8988T (cell line): ENCODE data around the gene PIK3R3.
"Not testable (repeated sequence)": the region's sequence is repeated elsewhere in the genome, so short reads cannot be mapped to it uniquely, and the experiment has no call there.

Experiments
- DNase-seq: peaks from one replicate; pipeline ENCODE4 v3.0.0; 2011

PIK3R3 gene

DNA sequence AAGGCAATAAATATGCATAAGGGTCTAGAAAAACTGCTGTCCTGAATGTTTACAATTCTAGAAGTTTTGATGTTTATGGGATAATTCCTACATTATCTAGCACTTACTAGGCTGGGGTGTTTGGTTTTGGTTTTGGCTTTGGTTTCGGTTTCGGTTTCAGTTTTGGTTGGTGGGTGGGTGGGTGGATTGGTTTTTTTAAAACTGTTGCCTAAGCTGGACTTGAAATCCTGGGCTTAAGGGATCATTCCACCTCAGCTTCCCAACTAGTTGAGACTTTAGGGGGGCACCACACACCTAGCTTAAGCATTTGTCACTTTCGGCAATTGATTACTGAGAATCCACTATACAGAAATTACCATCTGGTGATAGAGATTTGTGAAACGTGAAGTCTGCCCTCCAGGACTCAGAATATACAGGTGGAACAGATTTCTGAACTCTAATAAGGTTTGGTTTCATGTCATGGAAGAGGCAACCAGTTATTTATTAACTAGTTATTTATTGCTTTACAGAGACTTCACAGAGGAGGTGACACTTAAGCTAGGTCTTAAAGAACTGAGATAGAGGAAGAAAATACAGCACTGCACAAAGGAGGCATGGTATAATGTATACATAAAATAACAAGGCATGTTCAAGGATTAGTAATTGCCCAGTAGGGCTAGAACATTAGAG lies 69.6 kb downstream of the PIK3R3 start:
- no peak for DNase-seq

DNA sequence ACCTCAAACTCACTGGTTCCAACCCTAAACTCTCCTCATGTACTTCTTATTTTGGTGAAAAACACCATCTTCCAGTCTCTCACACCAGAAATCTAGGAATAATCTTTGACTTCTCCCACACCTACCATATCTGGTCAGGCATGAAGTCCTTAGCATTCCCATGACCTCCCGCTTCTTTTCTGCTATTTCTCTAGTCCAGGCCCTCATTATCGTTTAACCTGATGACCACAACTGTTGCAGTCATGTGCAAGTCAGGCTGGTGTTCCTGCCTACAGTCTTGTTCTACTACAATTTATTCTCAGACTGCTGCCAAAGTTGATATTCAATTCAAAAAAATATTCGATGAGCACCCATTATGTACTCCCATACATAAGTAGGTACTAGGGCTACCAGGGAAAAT lies 71.3 kb downstream of the PIK3R3 start:
- DNase-seq: no peak

DNA sequence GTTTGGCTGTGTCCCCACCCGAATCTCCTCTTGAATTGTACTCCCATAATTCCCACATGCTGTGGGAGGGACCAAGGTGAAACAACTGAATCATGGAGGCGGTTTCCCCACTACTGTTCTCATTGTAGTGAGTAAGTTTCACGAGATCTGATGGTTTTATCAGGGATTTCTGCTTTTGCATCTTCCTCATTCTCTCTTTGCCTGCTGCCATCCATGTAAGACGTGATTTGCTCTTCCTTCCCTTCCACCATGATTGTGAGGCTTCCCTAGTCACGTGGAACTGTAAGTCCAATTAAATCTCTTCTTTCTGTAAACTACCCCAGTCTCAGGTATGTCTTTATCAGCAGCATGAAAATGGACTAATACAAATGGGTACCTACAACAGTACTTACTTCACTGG lies 73.5 kb downstream of the PIK3R3 start:
- DNase-seq: no peak

DNA sequence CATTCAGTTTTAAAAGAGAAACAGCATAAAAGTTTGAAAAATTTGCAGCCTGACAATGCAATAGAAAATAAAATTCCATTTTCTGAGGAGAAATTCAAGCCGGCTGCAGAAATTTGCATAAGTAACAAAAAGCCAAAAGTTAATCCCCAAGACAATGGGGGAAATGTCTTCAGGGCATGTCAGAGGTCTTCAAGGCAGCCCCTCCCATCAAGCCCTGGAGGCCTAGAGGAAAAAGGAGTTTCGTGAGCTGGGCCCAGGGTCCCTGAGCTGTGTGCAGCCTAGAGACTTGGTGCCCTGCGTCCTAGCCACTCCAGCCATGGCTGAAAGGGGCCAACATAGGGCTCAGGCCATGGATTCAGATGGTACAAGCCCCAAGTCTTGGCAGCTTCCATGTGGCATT lies 74.6 kb downstream of the PIK3R3 start:
- no peak for DNase-seq

DNA sequence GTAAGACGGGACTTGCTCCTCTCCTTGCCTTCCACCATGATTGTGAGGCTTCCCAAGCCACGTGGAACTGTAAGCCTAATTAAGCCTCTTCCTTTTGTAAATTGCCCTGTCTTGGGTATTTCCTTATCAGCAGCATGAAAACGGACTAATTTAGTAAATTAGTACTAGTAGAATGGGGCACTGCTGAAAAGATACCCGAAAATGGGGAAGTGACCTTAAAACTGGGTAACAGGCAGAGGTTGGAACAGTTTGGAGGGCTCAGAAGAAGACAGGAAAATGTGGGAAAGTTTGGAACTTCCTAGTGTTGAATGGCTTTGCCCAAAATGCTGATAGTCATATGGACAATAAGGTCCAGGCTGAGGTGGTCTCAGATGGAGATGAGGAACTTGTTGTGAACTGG lies 75.2 kb downstream of the PIK3R3 start:
- not testable (repeated sequence) for DNase-seq

DNA sequence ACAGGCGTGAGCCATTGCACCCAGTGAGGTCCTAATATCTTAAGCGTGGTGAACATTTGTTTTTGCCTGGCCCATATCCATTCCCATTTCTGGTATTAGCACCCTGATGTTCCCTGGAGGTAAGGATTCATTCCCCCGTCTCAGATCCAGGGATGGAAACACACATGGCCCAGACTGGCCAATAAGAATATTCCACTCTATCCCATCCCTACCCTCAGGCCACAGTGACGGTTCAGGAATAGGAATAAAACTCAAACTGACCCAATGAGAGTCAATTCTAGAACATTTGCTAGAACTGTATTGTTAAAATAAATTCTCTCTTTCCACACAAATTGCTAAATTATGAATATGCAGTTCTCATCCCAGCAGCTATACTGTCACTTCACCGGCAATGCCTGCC lies 76.1 kb downstream of the PIK3R3 start:
- no peak for DNase-seq

DNA sequence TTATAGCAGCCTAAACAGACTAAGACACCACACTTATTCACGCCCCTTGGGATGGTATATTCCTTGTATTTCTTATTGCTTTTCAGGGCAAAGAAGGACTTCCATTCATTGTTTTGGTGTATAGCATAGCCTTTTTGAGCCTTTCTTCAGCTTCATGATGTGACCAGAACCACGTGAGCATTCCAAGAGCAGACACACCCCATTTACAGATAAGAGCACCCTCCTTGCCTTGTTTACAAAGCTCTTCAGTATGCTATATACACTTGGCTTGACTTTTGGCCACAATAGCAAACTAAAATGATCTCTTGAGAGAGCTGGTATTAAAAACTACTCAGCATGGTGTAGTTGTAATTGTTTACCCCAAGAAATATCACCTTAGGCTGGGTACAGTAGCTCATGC lies 78.7 kb downstream of the PIK3R3 start:
- no peak for DNase-seq

DNA sequence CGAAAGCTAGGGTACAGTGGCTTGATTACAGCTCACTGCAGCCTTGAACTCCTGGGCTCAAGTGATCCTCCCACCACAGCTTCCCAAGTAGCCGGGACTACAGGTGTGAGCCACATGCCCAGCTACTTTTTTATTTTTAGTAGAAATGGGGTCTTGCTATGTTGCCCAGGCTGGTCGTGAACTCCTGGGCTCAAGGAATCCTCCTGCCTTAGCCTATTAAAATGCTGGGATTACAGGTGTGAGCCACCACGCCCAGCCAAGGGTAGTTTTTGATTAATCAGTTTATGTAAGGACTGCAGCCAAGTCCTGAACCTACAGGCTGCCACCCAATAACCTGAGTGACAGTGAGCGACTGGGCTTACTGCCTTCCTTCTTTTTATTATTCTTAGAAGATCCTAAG lies 88.3 kb downstream of the PIK3R3 start:
- DNase-seq: no peak

DNA sequence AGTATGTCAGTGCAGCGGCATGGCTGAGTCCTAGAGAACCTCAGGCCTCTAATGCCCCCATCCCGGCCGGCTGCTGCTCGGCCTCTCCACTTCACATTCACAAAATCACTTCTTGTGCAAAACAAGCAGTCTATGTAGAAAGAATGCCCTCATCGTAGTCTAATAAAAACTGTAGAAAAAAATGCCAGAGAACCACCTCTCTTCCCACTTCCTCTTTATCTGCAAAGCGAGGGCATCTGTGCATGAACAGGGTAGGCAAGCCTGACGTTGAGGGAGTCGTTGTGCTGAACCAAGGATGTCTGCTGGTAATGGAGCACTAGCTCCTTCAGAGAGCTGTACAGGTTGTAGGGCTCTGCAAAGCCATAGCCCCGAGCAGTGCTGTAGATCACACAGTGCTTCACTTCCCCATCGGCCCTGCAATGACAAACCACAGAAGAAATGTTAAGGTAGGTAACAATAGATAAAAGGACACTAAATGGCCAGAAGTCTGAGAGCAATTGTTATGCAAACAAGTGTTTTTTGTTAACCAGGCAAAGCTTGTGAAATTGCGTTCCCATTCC lies 88.9 kb downstream of the PIK3R3 start:
- DNase-seq: no peak

DNA sequence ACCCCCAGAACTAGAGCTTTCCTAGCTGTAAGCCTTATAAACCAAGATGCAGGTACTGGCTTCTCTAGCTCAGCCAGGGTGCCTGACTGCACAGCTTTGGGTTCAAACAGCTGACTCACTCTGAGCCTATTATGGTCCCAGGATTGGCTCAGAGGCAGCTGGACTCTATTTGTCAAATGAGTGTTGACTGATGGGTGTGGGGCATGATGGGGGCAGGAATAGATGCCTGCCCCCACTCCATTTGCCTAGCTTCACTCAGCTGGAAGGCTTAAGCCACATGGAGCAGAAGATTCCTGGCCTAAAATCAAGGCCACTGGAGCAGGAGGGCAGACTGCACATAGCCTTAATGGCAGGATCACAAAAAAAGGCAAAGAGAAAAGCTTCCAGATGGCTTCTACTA lies 90.5 kb downstream of the PIK3R3 start:
- no peak for DNase-seq

DNA sequence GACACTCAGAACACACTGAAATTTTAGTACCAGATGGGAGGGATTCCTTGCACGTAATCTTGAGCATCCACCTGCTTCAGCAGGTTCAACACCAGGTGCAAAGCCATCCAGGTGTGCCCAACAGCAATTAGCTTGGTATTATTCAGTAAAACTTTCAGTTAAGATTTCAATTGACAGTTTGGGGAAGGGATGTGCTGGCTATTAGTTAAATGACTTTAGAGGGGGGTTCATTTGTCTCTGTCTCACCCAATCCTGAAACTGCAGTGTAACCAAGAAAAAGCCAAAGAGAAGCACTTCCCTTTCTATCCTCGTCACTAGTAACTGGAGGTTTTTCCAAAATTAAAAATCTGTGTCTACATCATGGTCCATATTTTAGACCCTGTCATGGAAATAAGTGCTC lies 90.9 kb downstream of the PIK3R3 start:
- DNase-seq: no peak

DNA sequence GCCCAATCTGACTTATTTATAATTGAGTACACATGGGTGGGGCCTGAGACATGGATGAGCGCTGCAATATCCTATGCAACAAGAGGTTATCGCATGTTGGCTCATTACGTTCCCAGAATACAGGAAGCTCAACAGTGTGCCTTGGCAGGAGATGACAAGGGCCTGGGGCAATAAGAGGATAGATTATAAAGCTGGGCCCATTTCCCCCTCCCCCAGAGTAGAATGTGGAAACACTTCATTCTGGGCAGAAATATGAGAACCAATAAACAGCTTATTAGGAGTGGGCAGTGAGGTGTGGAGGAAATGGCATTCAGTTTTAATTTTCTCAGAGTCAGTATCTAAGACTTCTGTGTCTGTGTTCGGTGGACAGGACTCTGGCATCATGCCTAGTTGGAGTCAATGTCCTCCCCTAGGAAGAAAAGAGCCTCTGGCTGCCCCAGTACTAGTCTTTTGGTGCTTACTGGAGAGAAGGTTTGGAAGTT lies 92.8 kb downstream of the PIK3R3 start:
- DNase-seq: no peak

DNA sequence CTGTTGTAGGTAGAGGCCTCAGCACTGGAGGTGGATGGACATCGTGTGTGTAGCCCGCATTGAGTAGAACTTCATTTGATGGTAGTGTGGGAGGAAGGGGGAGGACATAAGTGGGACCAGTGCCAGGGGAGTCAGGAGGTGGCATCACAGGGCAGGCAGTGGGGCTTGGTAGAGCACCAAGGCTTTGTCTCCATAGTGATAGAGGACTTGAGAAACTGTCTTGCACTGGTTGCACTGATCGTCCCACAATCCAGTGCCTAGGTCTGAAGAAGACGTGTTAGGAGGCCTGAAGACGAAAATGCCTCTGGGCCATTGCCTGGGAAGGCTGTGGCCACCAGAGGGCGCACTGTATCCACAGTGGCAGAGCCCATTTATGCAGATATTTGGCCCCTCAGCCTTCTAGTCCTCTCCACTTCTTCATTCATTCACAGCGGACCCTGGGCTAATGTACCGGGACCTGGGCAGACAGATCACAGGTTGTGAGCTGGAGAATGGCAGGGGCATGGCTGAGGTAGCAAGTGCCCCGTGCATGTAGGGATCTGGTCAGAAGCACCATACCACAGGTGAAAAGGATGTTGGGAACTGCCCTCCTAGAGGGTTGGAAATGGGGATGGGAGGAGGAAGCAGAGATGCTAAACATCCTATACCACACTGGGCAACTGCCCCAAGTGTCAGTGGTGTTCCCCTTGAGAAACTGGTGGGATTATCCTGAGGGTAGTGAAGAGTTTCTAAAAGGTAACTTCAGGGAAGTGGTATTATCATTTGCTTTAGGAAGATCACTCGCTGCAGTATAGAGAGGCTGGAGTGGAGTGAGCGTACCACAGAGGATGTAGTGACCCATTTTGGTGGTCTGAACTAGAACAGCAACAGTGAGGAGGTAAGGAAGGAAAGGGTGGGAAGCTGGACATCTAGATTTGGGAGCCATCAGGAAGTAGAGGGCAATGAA lies 95.3 kb downstream of the PIK3R3 start:
- DNase-seq: peak; percentile 43

DNA sequence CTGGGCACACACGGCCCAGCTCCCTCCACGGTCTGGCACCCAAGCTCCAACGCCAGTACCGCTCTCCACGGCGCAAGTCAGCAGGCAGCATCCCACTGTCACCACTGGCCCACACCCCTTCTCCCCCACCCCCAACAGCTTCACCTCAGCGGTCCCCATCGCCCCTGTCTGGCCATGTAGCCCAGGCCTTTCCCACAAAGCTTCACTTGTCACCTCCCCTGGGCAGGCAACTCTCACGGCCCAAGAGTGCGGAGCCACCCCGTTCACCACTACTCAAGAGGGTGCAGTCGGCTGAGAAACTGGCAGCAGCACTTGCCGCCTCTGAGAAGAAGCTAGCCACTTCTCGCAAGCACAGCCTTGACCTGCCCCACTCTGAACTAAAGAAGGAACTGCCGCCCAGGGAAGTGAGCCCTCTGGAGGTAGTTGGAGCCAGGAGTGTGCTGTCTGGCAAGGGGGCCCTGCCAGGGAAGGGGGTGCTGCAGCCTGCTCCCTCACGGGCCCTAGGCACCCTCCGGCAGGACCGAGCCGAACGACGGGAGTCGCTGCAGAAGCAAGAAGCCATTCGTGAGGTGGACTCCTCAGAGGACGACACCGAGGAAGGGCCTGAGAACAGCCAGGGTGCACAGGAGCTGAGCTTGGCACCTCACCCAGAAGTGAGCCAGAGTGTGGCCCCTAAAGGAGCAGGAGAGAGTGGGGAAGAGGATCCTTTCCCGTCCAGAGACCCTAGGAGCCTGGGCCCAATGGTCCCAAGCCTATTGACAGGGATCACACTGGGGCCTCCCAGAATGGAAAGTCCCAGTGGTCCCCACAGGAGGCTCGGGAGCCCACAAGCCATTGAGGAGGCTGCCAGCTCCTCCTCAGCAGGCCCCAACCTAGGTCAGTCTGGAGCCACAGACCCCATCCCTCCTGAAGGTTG lies 97.6 kb downstream of the PIK3R3 start:
- DNase-seq: no peak

DNA sequence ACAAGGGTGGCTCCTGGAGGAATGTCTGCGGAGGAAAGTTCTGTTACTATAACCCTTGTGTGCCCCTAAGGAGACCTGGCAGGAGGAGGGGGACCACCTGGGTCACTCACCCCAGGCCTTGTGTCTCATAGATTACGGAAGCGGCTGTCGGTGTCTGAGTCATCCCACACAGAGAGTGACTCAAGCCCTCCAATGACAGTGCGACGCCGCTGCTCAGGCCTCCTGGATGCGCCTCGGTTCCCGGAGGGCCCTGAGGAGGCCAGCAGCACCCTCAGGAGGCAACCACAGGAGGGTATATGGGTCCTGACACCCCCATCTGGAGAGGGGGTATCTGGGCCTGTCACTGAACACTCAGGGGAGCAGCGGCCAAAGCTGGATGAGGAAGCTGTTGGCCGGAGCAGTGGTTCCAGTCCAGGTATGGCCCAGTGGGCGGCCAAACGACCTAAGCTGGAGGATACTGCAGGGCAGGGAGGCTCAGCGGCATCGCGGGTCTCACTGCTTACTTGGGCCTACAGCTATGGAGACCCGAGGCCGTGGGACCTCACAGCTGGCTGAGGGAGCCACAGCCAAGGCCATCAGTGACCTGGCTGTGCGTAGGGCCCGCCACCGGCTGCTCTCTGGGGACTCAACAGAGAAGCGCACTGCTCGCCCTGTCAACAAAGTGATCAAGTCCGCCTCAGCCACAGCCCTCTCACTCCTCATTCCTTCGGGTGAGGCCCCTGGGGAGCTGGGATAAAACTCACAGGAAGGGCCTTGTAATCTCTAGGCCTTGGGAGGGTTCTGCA lies 101.4 kb downstream of the PIK3R3 start:
- no peak for DNase-seq

DNA sequence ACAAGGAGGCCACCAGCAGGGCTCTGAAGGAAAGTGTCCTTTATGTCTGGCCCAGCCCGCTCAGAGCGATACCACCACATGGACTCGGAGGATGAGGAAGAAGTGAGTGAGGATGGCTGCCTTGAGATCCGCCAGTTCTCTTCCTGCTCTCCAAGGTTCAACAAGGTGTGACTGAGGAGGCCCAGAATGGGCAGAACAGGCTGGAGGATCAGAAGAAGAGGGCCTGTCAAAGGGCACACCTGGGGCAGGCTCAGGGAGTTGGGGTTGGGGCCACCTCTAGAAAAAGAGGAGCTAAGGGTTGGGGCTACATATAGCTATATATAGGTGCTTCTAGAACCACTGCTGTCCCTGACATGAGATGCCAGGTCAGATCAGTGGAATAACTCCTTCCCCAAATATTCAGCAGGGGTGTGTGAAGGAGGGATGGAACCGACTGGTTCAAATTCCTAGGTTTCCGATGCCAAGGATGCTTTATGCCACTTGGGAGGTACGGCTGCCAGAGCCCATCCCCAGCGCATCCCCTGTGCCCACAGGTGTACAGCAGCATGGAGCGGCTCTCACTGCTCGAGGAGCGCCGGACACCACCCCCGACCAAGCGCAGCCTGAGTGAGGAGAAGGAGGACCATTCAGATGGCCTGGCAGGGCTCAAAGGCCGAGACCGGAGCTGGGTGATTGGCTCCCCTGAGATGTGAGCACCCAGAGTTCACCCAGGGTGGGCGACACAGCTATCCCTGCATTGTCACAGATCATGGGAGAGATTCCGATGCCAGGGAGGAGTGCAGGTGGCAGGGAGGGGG lies 102.2 kb downstream of the PIK3R3 start:
- DNase-seq: no peak

DNA sequence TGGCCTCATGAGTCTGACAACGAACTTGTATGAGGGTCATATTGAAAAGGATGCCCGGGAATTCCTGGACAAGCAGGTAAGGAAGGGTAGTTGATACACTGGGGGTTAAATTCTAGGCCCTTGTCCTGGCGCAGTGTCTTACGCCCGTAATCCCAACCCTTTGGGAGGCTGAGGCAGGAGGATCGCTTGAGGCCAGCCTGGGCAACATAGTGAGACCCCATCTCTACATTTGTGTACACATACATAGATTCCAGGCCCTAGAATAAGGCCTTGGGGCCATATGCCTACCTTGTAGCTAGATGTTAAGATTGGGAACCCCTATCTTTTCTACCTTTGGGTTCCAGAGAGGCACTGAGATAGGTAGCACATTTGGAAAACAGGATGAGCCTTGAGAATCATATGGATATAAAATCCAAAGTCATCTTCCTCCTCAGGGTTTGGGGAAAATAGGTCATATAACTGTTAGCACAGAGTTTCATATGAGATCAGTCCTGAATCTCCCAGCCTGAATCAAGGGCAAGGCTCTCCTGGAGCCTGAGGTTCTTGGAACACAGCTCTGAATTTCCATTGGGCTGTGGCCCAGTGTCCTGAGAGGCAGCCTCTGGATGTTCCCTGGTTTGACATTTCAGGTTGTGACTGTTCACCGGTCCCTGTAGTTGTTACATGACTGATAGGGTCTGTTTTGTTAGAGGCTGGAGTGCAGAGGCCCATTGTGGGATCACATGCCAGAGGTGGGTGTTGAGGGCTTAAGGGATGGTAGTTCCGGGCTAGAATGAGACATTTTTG lies 104.4 kb downstream of the PIK3R3 start:
- DNase-seq: no peak

DNA sequence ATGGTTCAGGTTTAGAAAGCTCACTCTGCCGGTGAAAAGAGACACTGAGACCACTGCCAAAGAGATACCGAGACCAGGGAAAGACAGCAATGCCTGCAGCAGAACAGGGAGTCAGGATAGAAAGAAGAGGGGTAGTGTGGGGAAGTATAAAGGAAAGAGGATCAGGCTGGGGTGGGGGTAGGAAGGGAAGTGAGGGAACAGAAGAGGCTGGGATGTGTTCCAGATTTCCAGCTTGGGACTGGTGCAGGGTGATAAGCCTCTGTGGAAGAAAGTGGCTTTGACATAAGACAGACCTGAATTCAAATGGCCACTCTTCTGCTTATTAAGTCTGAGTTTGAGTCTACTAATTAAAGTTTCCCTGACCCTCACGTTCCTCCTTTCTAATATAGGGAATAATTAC lies 105.9 kb downstream of the PIK3R3 start:
- DNase-seq: no peak

DNA sequence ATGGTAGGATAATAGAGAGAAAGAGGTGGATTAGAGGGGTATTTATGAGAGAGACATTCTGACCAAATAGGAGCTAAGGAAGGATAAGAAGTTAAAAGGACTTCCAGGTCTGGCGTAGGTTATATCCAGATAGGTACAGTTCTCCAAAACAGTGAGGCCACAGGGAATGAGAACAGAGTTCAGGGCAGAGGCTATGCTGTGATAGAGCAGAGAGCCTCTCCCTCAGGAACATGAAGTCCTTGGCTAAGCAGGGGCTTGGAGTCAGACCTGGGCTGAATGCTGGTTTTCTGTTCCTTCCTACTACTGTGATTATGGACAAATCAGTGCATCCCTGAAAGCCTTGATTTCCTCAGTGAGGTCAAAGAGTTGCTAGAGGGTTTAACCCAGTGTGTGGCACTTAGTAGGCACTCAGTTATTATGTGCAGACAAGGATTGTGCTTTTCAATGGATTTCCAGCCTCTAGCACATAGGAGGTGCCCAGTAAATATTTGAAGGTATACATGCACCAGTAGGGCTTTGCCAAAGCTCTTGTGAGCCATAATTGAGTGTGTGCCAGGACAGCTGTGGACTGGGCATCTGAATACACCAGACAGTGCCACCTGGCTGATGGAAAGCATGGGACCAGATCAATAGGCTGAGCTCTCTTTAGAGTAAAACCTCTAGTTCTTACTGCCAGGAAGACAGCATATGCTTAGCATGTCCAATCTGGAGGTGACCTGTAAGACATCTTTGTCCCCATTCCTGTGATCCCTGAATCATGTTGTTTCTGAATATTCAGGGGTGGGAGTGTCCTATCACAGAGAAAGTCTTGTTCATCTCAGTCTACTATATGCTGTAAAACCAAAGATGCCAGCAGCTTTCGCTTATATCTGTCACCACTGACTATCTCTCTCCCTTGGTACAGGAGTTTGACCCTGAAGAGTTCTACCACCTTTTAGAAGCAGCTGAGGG lies 111.1 kb downstream of the PIK3R3 start:
- no peak for DNase-seq
